ENCODE measurements around the gene HSCB. TPM values are rescaled to one million over a fixed set of nuclear protein-coding genes. Genes with fewer than 3 reads are reported as not detected.

Gene HSCB
- total and polyA plus RNA-seq, 3 experiments from 2014 or later: 10.9 to 14.6 (median 12.6) TPM

DNA sequence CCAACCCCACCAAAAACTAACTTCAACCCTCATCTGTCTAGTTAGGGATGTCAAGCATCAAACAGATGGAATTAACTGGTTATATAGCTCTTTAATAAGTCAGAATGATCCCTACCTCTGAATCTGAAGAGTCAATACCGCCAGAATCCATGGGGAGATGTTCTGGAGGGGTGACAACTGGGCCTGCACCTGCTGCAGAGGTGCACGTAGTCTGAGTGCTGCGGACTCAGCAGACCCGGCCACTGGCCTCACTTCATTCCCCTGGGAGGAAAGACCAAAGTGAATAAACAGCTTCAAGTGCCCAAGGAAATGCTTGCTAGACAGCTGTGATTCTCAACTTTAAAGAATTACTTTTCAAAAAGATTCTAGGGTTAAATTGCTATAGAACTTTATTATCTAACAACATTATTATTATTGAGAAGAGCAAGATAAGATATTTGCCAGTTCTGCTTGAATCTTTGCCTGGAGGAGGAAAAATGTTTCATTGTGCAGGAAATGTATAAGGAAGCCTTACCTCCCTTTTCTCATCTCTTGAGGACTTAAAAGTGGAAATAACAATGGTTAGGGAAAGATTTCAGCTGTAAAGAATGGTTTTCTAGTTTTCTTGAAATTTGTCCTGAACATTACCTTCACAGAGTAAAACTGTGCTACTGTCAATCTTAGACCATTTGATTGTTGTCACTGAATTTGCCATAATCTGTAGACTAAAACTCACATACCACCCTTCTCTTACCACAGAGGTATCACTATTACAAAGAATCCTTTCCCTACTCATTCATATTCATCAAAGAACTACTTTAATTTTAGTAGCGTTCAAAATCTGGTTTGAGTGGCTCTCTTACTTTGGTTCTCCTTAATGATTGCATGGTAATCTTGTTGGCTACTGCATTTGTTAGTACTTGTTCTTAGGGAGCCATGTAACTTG is 54.4 kb downstream of the HSCB start:
- Mint-ChIP-seq H3K36me3 (peaks cover 36 to 68% (median 38%) of the 10 kb centered on the region in 3 donors), H3K4me1 (peaks cover 71 to 82% (median 82%) of the 10 kb centered on the region in 3 donors), H3K27ac (peak overlapping the region; percentile 56 to 85 (median 80)), H3K4me3 (peak overlapping the region in 6 of 7 donors; percentile 43 to 96 (median 64)), H3K27me3 (peaks cover 0 to 4% of the 10 kb centered on the region in 2 donors), H3K9me3 (no peaks in the 10 kb centered on the region)
- Histone ChIP-seq H3K4me1 (ENCODE audit: insufficient read depth, low read length) (peaks cover 60% of the 10 kb centered on the region), H3K9me3 (ENCODE audit: low read length) (no peaks in the 10 kb centered on the region), H3K4me3 (ENCODE audit: low read length) (no peak overlapping the region), H3K36me3 (ENCODE audit: insufficient read depth, low read length) (peaks cover 35% of the 10 kb centered on the region), H3K27me3 (ENCODE audit: insufficient read depth, low read length, poor library complexity, severe bottlenecking) (no peaks in the 10 kb centered on the region), H3K27ac (ENCODE audit: low read depth, low read length) (no peak overlapping the region)
- no peak for DNase-seq
- ChIA-PET POLR2A (interaction anchor here (0.6 kb wide), 1 partner anchor 12 kb away, joined by 3 read pairs; no protein-coding TSS in a partner anchor), CTCF (no interaction called here)

DNA sequence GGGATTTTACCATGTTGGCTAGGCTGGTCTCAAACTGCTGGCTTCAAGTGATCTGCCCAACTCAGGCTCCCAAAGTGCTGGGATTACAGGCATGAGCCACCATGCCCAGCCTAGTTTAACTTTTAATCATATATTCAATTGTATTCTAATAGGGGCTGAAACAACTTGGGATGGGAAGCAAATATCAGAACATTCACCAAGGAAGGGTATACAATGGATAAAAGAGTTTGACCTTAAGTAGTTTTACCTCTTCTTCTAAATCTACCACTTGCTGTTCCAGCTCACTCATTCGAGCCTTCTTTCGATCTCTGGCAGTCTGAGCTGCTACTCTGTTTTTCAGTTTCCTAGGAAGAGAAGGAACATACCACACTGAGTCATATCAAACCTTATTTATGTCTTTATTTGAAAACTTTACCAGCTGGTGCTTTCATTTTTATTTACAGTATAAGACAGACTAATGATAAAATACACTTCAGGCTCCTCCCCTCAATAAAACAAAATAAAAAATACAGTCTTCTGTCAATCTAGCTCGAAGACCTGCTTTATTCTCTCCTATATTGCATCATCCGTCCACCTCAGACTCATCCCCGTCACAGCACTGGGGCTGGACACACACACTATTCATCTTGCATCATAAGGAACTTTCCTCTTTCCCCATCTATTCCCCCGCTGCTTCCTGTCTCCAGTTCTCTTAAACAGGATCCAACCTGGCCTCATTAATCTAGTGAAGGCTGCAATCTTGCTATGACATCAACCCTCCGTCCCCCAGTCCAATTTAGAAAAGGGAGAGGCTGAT is 57.2 kb downstream of the HSCB start:
- peak overlapping the region; percentile 100 for H3K27ac ChIP-seq (ENCODE audit: low read depth, low read length)
- H3K4me3 Mint-ChIP-seq: peak overlapping the region; percentile 84 to 97 (median 95)
- POLR2A ChIA-PET: interaction anchor here (0.5 to 2.6 kb wide), 10 partner anchors 10 to 233 kb away, joined by 3 to 41 read pairs (median 7); partner anchors contain the start of genes CCDC117, CHEK2, HSCB and ZNRF3
- H3K36me3 Mint-ChIP-seq: peaks cover 36 to 59% (median 38%) of the 10 kb centered on the region in 3 donors
- H3K9me3 Mint-ChIP-seq: no peaks in the 10 kb centered on the region
- CTCF ChIA-PET: interaction anchor here (1.1 to 7.1 kb wide), 6 partner anchors 9 to 29 kb away, joined by 3 to 40 read pairs (median 4); no protein-coding TSS in a partner anchor
- no peaks in the 10 kb centered on the region for H3K27me3 ChIP-seq (ENCODE audit: insufficient read depth, low read length, poor library complexity, severe bottlenecking)
- H3K4me1 ChIP-seq (ENCODE audit: insufficient read depth, low read length): peaks cover 54% of the 10 kb centered on the region
- H3K36me3 ChIP-seq (ENCODE audit: insufficient read depth, low read length): peaks cover 34% of the 10 kb centered on the region
- H3K4me3 ChIP-seq (ENCODE audit: low read length): peak overlapping the region; percentile 99
- H3K27me3 Mint-ChIP-seq: peaks cover 0 to 4% of the 10 kb centered on the region in 2 donors
- H3K4me1 Mint-ChIP-seq: peaks cover 67 to 75% (median 74%) of the 10 kb centered on the region in 3 donors
- H3K9me3 ChIP-seq (ENCODE audit: low read length): no peaks in the 10 kb centered on the region
- peak in 2 of 5 donors; percentile 18 to 29 for DNase-seq
- H3K27ac Mint-ChIP-seq: peak overlapping the region; percentile 95 to 100 (median 98)

DNA sequence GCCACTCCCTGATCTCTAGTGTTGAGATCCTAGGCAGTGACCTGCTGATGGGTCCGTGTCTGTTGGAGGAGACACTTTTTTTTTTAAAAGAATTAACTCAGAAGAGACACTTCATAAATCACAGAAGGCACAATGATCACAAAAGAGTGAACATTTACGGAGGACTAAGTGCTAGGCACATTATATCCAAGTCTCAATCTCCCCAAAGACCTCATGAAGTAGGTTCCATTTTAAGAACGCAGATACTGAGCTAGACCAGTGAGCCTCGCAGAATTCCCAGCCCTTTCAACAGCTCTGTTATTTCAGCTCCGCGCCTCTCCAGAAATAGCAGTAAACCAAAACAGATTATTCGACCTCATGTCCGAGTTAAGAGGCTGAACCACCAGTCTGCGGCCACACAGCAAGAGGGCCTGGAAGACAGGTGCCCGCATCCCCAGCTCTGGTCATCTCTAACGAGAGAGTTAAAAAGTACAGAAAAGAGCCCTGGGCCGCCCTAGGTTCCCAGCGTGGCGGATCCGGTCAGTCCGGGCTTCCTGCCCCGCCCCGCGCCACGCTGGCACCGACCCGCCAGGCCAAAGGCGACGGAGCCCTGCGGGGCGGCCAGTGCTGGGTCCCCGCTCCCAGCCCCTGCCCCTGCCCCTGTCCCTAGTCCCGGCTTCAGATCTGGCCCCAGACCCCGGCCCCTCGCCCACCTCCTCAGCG is 57.9 kb downstream of the HSCB start:
- H3K9me3 ChIP-seq (ENCODE audit: low read length): no peaks in the 10 kb centered on the region
- Mint-ChIP-seq H3K4me1 (peaks cover 61 to 67% (median 67%) of the 10 kb centered on the region in 3 donors), H3K9me3 (no peaks in the 10 kb centered on the region), H3K27me3 (peaks cover 0 to 4% of the 10 kb centered on the region in 2 donors), H3K4me3 (peak overlapping the region; percentile 84 to 97 (median 95)), H3K36me3 (peaks cover 32 to 53% (median 33%) of the 10 kb centered on the region in 3 donors), H3K27ac (peak overlapping the region; percentile 95 to 100 (median 98))
- peaks cover 49% of the 10 kb centered on the region for H3K4me1 ChIP-seq (ENCODE audit: insufficient read depth, low read length)
- peak overlapping the region; percentile 99 for H3K4me3 ChIP-seq (ENCODE audit: low read length)
- peaks cover 27% of the 10 kb centered on the region for H3K36me3 ChIP-seq (ENCODE audit: insufficient read depth, low read length)
- ChIA-PET CTCF (interaction anchor here (0.6 to 7.1 kb wide), 9 partner anchors 9 to 86 kb away, joined by 3 to 40 read pairs (median 4); partner anchors contain the start of gene CCDC117), POLR2A (interaction anchor here (0.5 to 2.6 kb wide), 13 partner anchors 9 to 84 kb away, joined by 3 to 41 read pairs (median 6); partner anchors contain the start of genes CCDC117, CHEK2, HSCB and ZNRF3)
- H3K27ac ChIP-seq (ENCODE audit: low read depth, low read length): peak overlapping the region; percentile 100
- peak in 3 of 5 donors; percentile 12 to 21 (median 20) for DNase-seq
- H3K27me3 ChIP-seq (ENCODE audit: insufficient read depth, low read length, poor library complexity, severe bottlenecking): no peaks in the 10 kb centered on the region

DNA sequence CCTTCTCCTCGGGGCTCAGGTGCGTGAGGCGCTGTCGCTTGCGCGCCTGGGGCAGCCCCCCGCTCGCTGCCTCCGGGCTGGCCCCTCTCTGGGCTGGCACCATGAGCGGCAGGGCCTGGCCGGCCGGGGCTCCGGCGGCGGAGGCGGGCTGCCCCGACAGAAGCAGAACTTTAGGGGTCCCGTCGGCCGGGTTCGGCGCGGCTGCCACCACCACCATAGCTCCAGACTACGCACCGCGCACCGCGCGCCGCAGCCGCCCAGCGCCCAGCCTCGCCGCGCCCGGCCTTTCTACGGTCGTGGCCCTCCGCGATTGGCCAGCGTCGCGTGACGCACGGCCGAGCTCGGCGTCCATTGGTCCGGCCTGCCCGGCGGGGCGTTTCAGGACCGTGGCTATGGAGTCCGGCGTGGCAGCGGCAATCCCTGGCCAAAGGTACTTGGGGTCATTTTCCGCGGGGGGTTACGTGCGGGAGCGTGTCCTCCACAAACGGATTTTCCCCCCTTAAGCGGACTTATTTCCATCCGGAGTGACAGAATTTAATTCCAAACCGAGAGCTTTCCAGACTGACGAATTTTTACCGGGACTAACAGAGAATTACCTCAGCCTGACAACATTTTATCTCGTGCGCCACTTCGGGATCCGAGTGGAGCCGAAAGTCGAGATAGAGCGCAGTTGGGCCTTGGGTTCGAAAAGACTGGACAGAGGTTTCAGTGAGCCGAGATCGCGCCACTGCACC is 58.6 kb downstream of the HSCB start, which contains the start of gene XBP1:
TSS of gene XBP1 (minus strand) at position 262 of the 734 bp plus-strand sequence.
- H3K27ac Mint-ChIP-seq: peak within 1 kb of the TSS; percentile 96 to 100 (median 100)
- peaks cover 20% of the 10 kb centered on the region for H3K36me3 ChIP-seq (ENCODE audit: insufficient read depth, low read length)
- H3K27me3 Mint-ChIP-seq: peaks cover 0 to 4% of the 10 kb centered on the region in 2 donors
- peak; percentile 85 to 92 (median 90) for DNase-seq
- ChIA-PET POLR2A (interaction anchor here (0.7 to 2.6 kb wide), 14 partner anchors 8 to 272 kb away, joined by 3 to 41 read pairs (median 6); partner anchors contain the start of genes CCDC117, CHEK2, HSCB and ZNRF3), CTCF (interaction anchor here (0.6 to 7.1 kb wide), 9 partner anchors 11 to 85 kb away, joined by 3 to 40 read pairs (median 4); partner anchors contain the start of gene CCDC117)
- H3K4me1 Mint-ChIP-seq: peaks cover 58 to 62% (median 62%) of the 10 kb centered on the region in 3 donors
- H3K9me3 Mint-ChIP-seq: no peaks in the 10 kb centered on the region
- peaks cover 27 to 46% (median 32%) of the 10 kb centered on the region in 3 donors for H3K36me3 Mint-ChIP-seq
- peak within 1 kb of the TSS; percentile 100 for H3K27ac ChIP-seq (ENCODE audit: low read depth, low read length)
- peak within 1 kb of the TSS; percentile 99 for H3K4me3 ChIP-seq (ENCODE audit: low read length)
- H3K27me3 ChIP-seq (ENCODE audit: insufficient read depth, low read length, poor library complexity, severe bottlenecking): no peaks in the 10 kb centered on the region
- no peaks in the 10 kb centered on the region for H3K9me3 ChIP-seq (ENCODE audit: low read length)
- peak within 1 kb of the TSS; percentile 84 to 97 (median 95) for H3K4me3 Mint-ChIP-seq
- H3K4me1 ChIP-seq (ENCODE audit: insufficient read depth, low read length): peaks cover 43% of the 10 kb centered on the region

DNA sequence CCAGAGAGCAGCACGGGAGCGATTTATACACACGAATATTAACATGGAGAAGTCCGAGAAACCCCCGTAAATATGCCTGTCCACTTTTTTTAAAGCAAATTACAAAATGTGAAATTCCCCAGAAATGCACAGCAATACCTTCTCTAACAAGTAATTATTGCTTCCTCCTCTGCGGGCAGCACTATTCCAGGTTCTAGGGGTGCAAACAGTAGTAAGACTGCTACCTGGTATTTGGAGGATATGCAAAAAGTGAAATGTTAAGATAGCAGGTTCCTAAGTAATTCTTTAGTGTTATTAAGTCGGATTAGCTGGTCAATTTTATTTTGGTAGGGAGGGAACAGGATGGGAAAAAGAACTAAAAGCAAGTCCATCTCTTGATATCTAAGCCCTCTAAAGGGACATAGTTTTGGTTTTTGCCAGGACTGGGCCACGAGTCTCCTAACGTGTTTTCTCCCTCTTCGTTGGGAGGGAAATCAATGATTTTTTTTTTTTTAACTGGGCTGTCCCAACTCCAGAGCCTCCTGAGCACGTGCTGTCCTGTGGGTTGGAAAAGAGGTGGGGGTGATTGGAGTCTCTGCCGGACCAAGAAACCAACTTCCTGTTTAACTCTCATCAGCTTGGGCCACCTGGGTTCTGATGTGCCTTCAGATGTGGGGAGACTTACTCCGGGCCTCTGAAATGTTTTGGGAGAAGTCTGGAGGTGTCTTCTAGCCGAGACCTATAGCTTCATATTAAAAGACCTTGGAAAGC is 60.2 kb downstream of the HSCB start:
- Histone ChIP-seq H3K27me3 (ENCODE audit: insufficient read depth, low read length, poor library complexity, severe bottlenecking) (no peaks in the 10 kb centered on the region), H3K4me3 (ENCODE audit: low read length) (peak overlapping the region; percentile 48), H3K36me3 (ENCODE audit: insufficient read depth, low read length) (peaks cover 4% of the 10 kb centered on the region), H3K9me3 (ENCODE audit: low read length) (no peaks in the 10 kb centered on the region), H3K4me1 (ENCODE audit: insufficient read depth, low read length) (peaks cover 27% of the 10 kb centered on the region), H3K27ac (ENCODE audit: low read depth, low read length) (peak overlapping the region; percentile 46)
- Mint-ChIP-seq H3K36me3 (peaks cover 14 to 33% (median 25%) of the 10 kb centered on the region in 3 donors), H3K27me3 (peaks cover 0 to 4% of the 10 kb centered on the region in 2 donors), H3K27ac (peak overlapping the region; percentile 75 to 100 (median 95)), H3K4me1 (peaks cover 48 to 60% (median 52%) of the 10 kb centered on the region in 3 donors), H3K4me3 (peak overlapping the region; percentile 75 to 96 (median 94)), H3K9me3 (no peaks in the 10 kb centered on the region)
- ChIA-PET CTCF (interaction anchor here (1.0 to 7.1 kb wide), 4 partner anchors 10 to 51 kb away, joined by 4 to 40 read pairs (median 6); no protein-coding TSS in a partner anchor), POLR2A (interaction anchor here (1.3 to 2.4 kb wide), 3 partner anchors 10 to 30 kb away, joined by 4 to 21 read pairs (median 6); partner anchors contain the start of gene CCDC117)
- DNase-seq: no peak

DNA sequence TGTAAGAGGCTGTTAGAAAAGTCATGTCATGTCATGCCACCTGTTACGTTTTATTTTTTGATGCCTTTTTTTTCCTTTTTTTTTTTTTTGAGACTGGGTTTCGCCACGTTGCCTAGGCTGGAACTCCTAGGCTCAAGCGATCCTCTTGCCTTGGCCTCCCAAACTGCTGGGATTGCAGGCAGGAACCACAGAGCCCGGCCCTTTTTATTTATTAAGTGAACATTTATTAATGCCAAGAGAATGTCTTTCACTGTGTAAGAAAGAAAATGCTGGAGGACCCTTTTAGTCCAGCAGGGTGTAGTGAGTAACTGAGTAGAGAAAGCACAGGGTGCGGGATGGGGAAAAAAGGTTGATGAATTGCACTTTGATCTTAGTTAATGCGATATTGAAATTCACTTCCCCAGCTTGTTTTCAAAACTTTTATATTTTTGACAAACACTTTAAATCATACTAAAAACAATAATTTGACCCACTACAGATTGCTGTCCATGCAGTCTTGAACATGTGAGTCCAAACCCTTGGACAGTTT is 60.8 kb downstream of the HSCB start:
- no peaks in the 10 kb centered on the region for H3K9me3 Mint-ChIP-seq
- H3K9me3 ChIP-seq (ENCODE audit: low read length): no peaks in the 10 kb centered on the region
- peaks cover 12 to 31% (median 25%) of the 10 kb centered on the region in 3 donors for H3K36me3 Mint-ChIP-seq
- H3K27ac ChIP-seq (ENCODE audit: low read depth, low read length): no peak overlapping the region
- H3K27me3 Mint-ChIP-seq: peaks cover 0 to 4% of the 10 kb centered on the region in 2 donors
- CTCF ChIA-PET: interaction anchor here (1.2 to 7.1 kb wide), 3 partner anchors 10 to 51 kb away, joined by 4 to 40 read pairs (median 9); no protein-coding TSS in a partner anchor
- H3K36me3 ChIP-seq (ENCODE audit: insufficient read depth, low read length): no peaks in the 10 kb centered on the region
- peaks cover 45 to 56% (median 48%) of the 10 kb centered on the region in 3 donors for H3K4me1 Mint-ChIP-seq
- H3K27ac Mint-ChIP-seq: peak overlapping the region; percentile 70 to 100 (median 95)
- no peaks in the 10 kb centered on the region for H3K27me3 ChIP-seq (ENCODE audit: insufficient read depth, low read length, poor library complexity, severe bottlenecking)
- H3K4me3 ChIP-seq (ENCODE audit: low read length): peak overlapping the region; percentile 48
- DNase-seq: peak in 1 of 5 donors; percentile 43
- peaks cover 22% of the 10 kb centered on the region for H3K4me1 ChIP-seq (ENCODE audit: insufficient read depth, low read length)
- H3K4me3 Mint-ChIP-seq: peak overlapping the region; percentile 75 to 96 (median 94)
- POLR2A ChIA-PET: interaction anchor here (0.6 to 1.9 kb wide), 3 partner anchors 9 to 43 kb away, joined by 4 to 6 read pairs (median 5); partner anchors contain the start of gene CCDC117

Measured in CD8-positive, alpha-beta memory T cell (primary cell).